Measurements from ENCODE around the gene ROBO4.

DNA sequence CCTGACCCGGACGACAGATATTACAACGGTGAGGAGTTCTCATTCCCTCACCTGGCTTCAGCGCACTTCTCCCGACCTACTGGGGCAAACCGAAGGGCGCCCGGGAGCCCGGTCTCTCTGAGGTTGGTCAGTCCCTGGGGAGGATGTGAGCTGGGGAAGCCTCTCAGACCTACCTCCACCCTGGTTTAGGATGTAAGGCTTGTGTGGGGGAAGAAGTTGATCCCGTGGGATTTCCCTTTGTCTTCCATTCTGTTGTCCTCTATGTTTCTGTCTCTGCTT, 20.1 kb downstream of the ROBO4 start:
- TF ChIP-seq SUZ12 (IDR thresholded peaks at IDR 0.05; ENCODE audit: extremely low read depth, insufficient read depth, insufficient read length) (no peak), ZNF274 (IDR thresholded peaks at IDR 0.05; ENCODE audit: low read depth, low read length) (no peak), YY1 (IDR thresholded peaks at IDR 0.05; ENCODE audit: insufficient read depth, insufficient read length) (no peak)
